B cell (primary cell): ENCODE results near the gene DCTD. TPM values are rescaled to one million over a fixed set of nuclear protein-coding genes. Genes with fewer than 3 reads are reported as not detected.

Source experiments
- ATAC-seq: fragments of 200-7000 bp; cut with Tn5 transposase; one replicate; pipeline ENCODE4 v1.10.0; 2021; ENCODE audit warnings: low read depth, mild to moderate bottlenecking, moderate number of reproducible peaks, moderate library complexity
- CTCF ChIA-PET: fragments of 350-600 bp; sonication (Branson Sonifier 250); formaldehyde crosslinking; loops from one replicate; lab custom pipeline; 2021; ENCODE audit warnings: antibody characterized with exemption, inconsistent platforms; lab: Charles Lee
- POLR2A ChIA-PET: fragments of 350-600 bp; sonication (Branson Sonifier 250); formaldehyde crosslinking; loops from one replicate; lab custom pipeline; 2021; ENCODE audit warnings: antibody characterized with exemption; lab: Charles Lee
- DNase-seq: peaks from one replicate; pipeline ENCODE4 v3.0.0; 2013
- H2AFZ ChIP-seq: 2 replicates; pipeline ENCODE4 v1.6.1; 2012; ENCODE audit warnings: mild to moderate bottlenecking, low read depth, low read length; ENCODE audit not compliant: insufficient read depth, poor library complexity, severe bottlenecking
- H3K27ac ChIP-seq, 2 donors: 1 replicate in 1 of 2; 2 replicates in 1 of 2; pipeline ENCODE4 v1.5.1; 2012 to 2013; ENCODE audit warnings: low read length in 2 of 2, mild to moderate bottlenecking in 2 of 2, moderate library complexity in 1 of 2
- H3K27me3 ChIP-seq, 4 experiments: fragments of 200-600 bp in 1 of 4; sonication (generic) in 1 of 4; replicated peaks in 1 of 4; 1 replicate in 2 of 4; 2 replicates in 2 of 4; pipeline versions ENCODE4 v1.6.1 to v1.7.0; 2013 to 2016; ENCODE audit warnings: low read length in 3 of 4, mild to moderate bottlenecking in 2 of 4, mixed read lengths in 1 of 4, moderate library complexity in 1 of 4; ENCODE audit not compliant: insufficient read depth in 4 of 4, control insufficient read depth in 3 of 4; ENCODE audit errors: control extremely low read depth in 1 of 4
- H3K36me3 ChIP-seq, 2 experiments: replicated peaks in 1 of 2; 1 replicate in 1 of 2; 2 replicates in 1 of 2; pipeline versions ENCODE4 v1.6.1 to v1.7.1; 2013; ENCODE audit warnings: low read length in 1 of 2; ENCODE audit not compliant: insufficient read depth in 2 of 2, control insufficient read depth in 1 of 2; ENCODE audit errors: control extremely low read depth in 1 of 2, extremely low read depth in 1 of 2
- H3K4me1 ChIP-seq, 2 donors: fragments of 200-600 bp in 1 of 2; sonication (generic) in 1 of 2; 1 replicate in 1 of 2; 2 replicates in 1 of 2; pipeline versions ENCODE4 v1.5.1 to v1.6.1; 2013 to 2017; ENCODE audit warnings: low read length in 2 of 2; ENCODE audit not compliant: control insufficient read depth in 2 of 2, insufficient read depth in 2 of 2
- H3K4me2 ChIP-seq: replicated peaks from 2 replicates; pipeline ENCODE3; 2012; ENCODE audit warnings: mild to moderate bottlenecking, low read depth, low read length; ENCODE audit not compliant: poor library complexity, severe bottlenecking
- H3K4me3 ChIP-seq, 5 experiments: fragments of 200-600 bp in 1 of 5; sonication (generic) in 1 of 5; 1 replicate in 3 of 5; 2 replicates in 2 of 5; pipeline versions ENCODE4 v1.5.1 to v1.7.0; 2011 to 2016; ENCODE audit warnings: low read length in 4 of 5, mild to moderate bottlenecking in 4 of 5, low read depth in 2 of 5, control low read depth in 1 of 5, moderate library complexity in 1 of 5; ENCODE audit not compliant: insufficient read depth in 1 of 5; ENCODE audit errors: control extremely low read depth in 1 of 5, extremely low read depth in 1 of 5
- H3K79me2 ChIP-seq: fragments of 200-600 bp; sonication (generic); one replicate; pipeline ENCODE4 v1.6.0; 2016; ENCODE audit warnings: low read length; ENCODE audit not compliant: control insufficient read depth, insufficient read depth
- H3K9ac ChIP-seq: fragments of 200-600 bp; sonication (generic); 2 replicates; pipeline ENCODE4 v1.6.1; 2017; ENCODE audit warnings: mild to moderate bottlenecking, low read length, moderate library complexity
- H3K9me3 ChIP-seq, 3 donors: one replicate each; pipeline versions ENCODE4 v1.6.1 to v1.7.1; 2013; ENCODE audit warnings: low read length in 2 of 3; ENCODE audit not compliant: control insufficient read depth in 2 of 3, insufficient read depth in 1 of 3; ENCODE audit errors: control extremely low read depth in 1 of 3
- H4K20me1 ChIP-seq: 2 replicates; pipeline ENCODE4 v1.6.0; 2012; ENCODE audit warnings: mild to moderate bottlenecking, low read length; ENCODE audit not compliant: insufficient read depth, control insufficient read depth, poor library complexity, severe bottlenecking
- H3K27ac Mint-ChIP-seq: one replicate; pipeline ENCODE4 v1.8.0; 2021; ENCODE audit warnings: mixed read lengths
- H3K27me3 Mint-ChIP-seq: one replicate; pipeline ENCODE4 v1.8.0; 2021; ENCODE audit warnings: mixed read lengths
- H3K4me1 Mint-ChIP-seq: one replicate; pipeline ENCODE4 v1.8.0; 2021; ENCODE audit warnings: mixed read lengths
- H3K4me3 Mint-ChIP-seq: one replicate; pipeline ENCODE4 v1.8.0; 2021; ENCODE audit warnings: mixed read lengths
- H3K9me3 Mint-ChIP-seq: one replicate; pipeline ENCODE4 v1.8.0; 2022; ENCODE audit warnings: mixed read lengths; ENCODE audit not compliant: insufficient read depth
- EZH2 ChIP-seq: IDR thresholded peaks from 2 replicates; pipeline ENCODE4 v1.6.1; 2012; ENCODE audit warnings: borderline replicate concordance, low read depth, mild to moderate bottlenecking, moderate library complexity, low read length; ENCODE audit not compliant: insufficient read depth, poor library complexity, severe bottlenecking
- WGBS: methylation state at CpG from one replicate; pipeline ENCODE4 v1.1.5; 2013; ENCODE audit warnings: missing lambda C conversion rate; ENCODE audit not compliant: insufficient coverage; 5-methylcytosine and 5-hydroxymethylcytosine counted together
- intact Hi-C: fragments of 100-400 bp; cut with micrococcal nuclease; formaldehyde crosslinking; loops from one replicate; pipeline ENCODE4 v1.10.0; 2022
- polyA plus RNA-seq: library from polyadenylated mRNA; depleted of rRNA; stranded (reverse); fragments of >200 nt; gene quantifications from 2 replicates; pipeline ENCODE4 v1.2.3, GENCODE V29; 2012
- total RNA-seq, 2 donors: library from RNA; stranded (reverse); fragments of 120-200 nt in 1 of 2; gene quantifications; 1 replicate in 1 of 2; 2 replicates in 1 of 2; pipeline versions ENCODE4 v1.2.3 to v1.2.4, GENCODE V29; 2013 to 2022
- TF ChIP-seq, protein P1 (sequence below): fragments of 200-600 bp; IDR thresholded peaks from one replicate; pipeline ENCODE4 v1.8.0; 2022; ENCODE audit warnings: antibody characterized with exemption, mild to moderate bottlenecking

The DCTD gene
- total and polyA plus RNA-seq, 2 donors (not counting 1 experiment from before 2014, with no cell fraction given): 61.0 to 75.8 TPM

DNA sequence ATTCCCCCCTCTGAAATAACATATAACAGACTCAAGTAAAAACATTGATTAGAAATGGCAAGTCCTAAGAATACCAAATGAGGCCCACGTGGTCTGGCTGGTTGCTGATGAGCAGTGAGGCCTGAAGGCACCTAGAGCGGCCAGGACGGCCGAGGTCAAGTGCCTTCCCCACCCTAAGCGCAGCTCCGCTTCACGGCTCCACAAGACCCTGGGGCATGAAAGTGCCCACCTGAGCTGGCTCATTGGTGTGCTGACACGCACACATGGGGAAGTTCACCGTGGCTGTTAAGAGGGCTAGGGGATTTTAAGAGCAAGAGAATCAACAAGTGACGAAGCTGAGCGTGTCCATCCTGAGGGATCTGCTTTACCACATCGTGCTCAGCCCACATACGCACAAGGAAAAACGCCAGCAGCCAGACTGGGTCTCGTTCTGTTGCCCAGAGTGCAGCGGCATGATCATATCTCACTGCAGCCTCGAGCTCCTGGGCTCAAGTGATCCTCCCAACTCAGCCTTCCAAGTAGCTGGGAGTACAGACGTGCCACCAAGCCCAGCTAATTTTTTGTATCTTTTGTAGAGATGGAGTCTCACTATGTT is 22.4 kb downstream of the DCTD start:
- H3K4me3 ChIP-seq: no peak overlapping the region
- no peak overlapping the region for H3K9ac ChIP-seq
- peaks cover 2 to 63% of the 10 kb centered on the region in 2 experiments for H3K36me3 ChIP-seq
- Mint-ChIP-seq H3K27me3 (no peaks in the 10 kb centered on the region), H3K27ac (no peak overlapping the region), H3K4me1 (no peaks in the 10 kb centered on the region), H3K9me3 (no peaks in the 10 kb centered on the region), H3K4me3 (no peak overlapping the region)
- no peak for ATAC-seq
- TF ChIP-seq, protein P1, sequence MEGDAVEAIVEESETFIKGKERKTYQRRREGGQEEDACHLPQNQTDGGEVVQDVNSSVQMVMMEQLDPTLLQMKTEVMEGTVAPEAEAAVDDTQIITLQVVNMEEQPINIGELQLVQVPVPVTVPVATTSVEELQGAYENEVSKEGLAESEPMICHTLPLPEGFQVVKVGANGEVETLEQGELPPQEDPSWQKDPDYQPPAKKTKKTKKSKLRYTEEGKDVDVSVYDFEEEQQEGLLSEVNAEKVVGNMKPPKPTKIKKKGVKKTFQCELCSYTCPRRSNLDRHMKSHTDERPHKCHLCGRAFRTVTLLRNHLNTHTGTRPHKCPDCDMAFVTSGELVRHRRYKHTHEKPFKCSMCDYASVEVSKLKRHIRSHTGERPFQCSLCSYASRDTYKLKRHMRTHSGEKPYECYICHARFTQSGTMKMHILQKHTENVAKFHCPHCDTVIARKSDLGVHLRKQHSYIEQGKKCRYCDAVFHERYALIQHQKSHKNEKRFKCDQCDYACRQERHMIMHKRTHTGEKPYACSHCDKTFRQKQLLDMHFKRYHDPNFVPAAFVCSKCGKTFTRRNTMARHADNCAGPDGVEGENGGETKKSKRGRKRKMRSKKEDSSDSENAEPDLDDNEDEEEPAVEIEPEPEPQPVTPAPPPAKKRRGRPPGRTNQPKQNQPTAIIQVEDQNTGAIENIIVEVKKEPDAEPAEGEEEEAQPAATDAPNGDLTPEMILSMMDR: no peak
- no peak for TF ChIP-seq EZH2
- H3K4me1 ChIP-seq: no peaks in the 10 kb centered on the region
- no peak overlapping the region for H3K27ac ChIP-seq
- intact Hi-C loops: no loop called here
- H3K4me2 ChIP-seq: no peak overlapping the region
- ChIA-PET POLR2A (interaction anchor here (1.0 kb wide), 1 partner anchor 15 kb away, joined by 3 read pairs; no protein-coding TSS in a partner anchor), CTCF (no interaction called here)
- WGBS: 96% methylated on average over 16 of the region's 18 CpGs
- no peaks in the 10 kb centered on the region for H3K27me3 ChIP-seq
- H3K9me3 ChIP-seq: no peaks in the 10 kb centered on the region
- no peak for DNase-seq
- H3K79me2 ChIP-seq: peaks cover 3% of the 10 kb centered on the region
- H4K20me1 ChIP-seq: peaks cover 14% of the 10 kb centered on the region
- no peak overlapping the region for H2AFZ ChIP-seq

- ATAC-seq: no peak
- no peak for TF ChIP-seq EZH2
- TF ChIP-seq, protein P1: no peak
- CTCF ChIA-PET: no interaction called here
- Mint-ChIP-seq H3K27me3 (no peaks in the 10 kb centered on the region), H3K4me3 (no peak overlapping the region), H3K4me1 (no peaks in the 10 kb centered on the region), H3K27ac (no peak overlapping the region), H3K9me3 (no peaks in the 10 kb centered on the region)
- no peak overlapping the region for H3K4me2 ChIP-seq
- H3K27ac ChIP-seq: no peak overlapping the region
- no peaks in the 10 kb centered on the region for H3K27me3 ChIP-seq
- H3K36me3 ChIP-seq: peaks cover 2 to 68% of the 10 kb centered on the region in 2 experiments
- POLR2A ChIA-PET: no interaction called here
- intact Hi-C loops: no loop called here
- no peak for DNase-seq
- no peak overlapping the region for H2AFZ ChIP-seq
- H4K20me1 ChIP-seq: peaks cover 14% of the 10 kb centered on the region
- 97% methylated on average over 15 of the region's 19 CpGs for WGBS
- H3K9ac ChIP-seq: no peak overlapping the region
- no peaks in the 10 kb centered on the region for H3K9me3 ChIP-seq
- H3K4me3 ChIP-seq: no peak overlapping the region
- H3K79me2 ChIP-seq: no peaks in the 10 kb centered on the region
- H3K4me1 ChIP-seq: no peaks in the 10 kb centered on the region
These were observed 23.6 kb downstream of the DCTD start for GRCh38 chr4:182893474-182894080.
